H1 (cell line): ENCODE results near the gene DSTYK. TPM values are rescaled to one million over a fixed set of nuclear protein-coding genes. Genes with fewer than 3 reads are reported as not detected.
A peak's percentile ranks its signal among the peaks of the same experiment; 100 is the strongest.

Experiments
- CTCF ChIA-PET: fragments of 300-600 bp; sonication (Branson Sonifier 250); formaldehyde crosslinking; loops from one replicate; lab custom pipeline; 2021; ENCODE audit not compliant: partially characterized antibody; lab: Charles Lee
- POLR2A ChIA-PET: fragments of 300-600 bp; sonication (Branson Sonifier 250); formaldehyde crosslinking; loops from one replicate; lab custom pipeline; 2021; ENCODE audit warnings: inconsistent platforms; ENCODE audit not compliant: partially characterized antibody; lab: Charles Lee
- DNase-seq, 2 experiments: peaks; one replicate each; pipeline versions ENCODE4 v3.0.0 to v3.0.0-alpha.2; 2010 to 2022; ENCODE audit warnings: low spot score in 2 of 2, low read depth in 1 of 2, mixed read lengths in 1 of 2
- FAIRE-seq: peaks from 2 replicates; lab custom pipeline; 2011; peaks lifted over from hg19 to GRCh38; lab: Jason Lieb, UNC
- H2AFZ ChIP-seq: 2 replicates; pipeline ENCODE4 v1.8.1; 2012; ENCODE audit warnings: low read length, inconsistent platforms
- H2AK5ac ChIP-seq: 2 replicates; pipeline ENCODE4 v1.6.1; 2013; ENCODE audit warnings: low read depth, low read length
- H2BK120ac ChIP-seq: replicated peaks from 2 replicates; pipeline ENCODE3; 2013; ENCODE audit warnings: low read depth, low read length, inconsistent platforms
- H2BK12ac ChIP-seq: 2 replicates; pipeline ENCODE4 v1.6.1; 2013; ENCODE audit warnings: low read depth, low read length
- H2BK15ac ChIP-seq: 2 replicates; pipeline ENCODE4 v1.6.1; 2013; ENCODE audit warnings: low read length
- H2BK20ac ChIP-seq: 2 replicates; pipeline ENCODE4 v1.6.1; 2013; ENCODE audit warnings: low read length
- H2BK5ac ChIP-seq: 2 replicates; pipeline ENCODE4 v1.6.1; 2013; ENCODE audit warnings: low read depth, low read length
- H3K14ac ChIP-seq: 2 replicates; pipeline ENCODE4 v1.6.1; 2013; ENCODE audit warnings: inconsistent platforms; ENCODE audit not compliant: insufficient read length
- H3K18ac ChIP-seq: 2 replicates; pipeline ENCODE4 v1.6.1; 2013; ENCODE audit warnings: low read length; ENCODE audit errors: extremely low read depth
- H3K23ac ChIP-seq: 2 replicates; pipeline ENCODE4 v1.6.1; 2013; ENCODE audit warnings: inconsistent platforms; ENCODE audit not compliant: insufficient read length
- H3K23me2 ChIP-seq: 2 replicates; pipeline ENCODE4 v1.6.1; 2013; ENCODE audit warnings: low read depth, low read length
- H3K27ac ChIP-seq: 2 replicates; pipeline ENCODE4 v1.6.1; 2011; ENCODE audit warnings: low read depth, low read length, inconsistent platforms
- H3K27me3 ChIP-seq, 4 experiments: replicated peaks in 1 of 4; 1 replicate in 1 of 4; 2 replicates in 3 of 4; pipeline versions ENCODE4 v1.6.1 to v1.8.1; 2011 to 2013; ENCODE audit warnings: low read length in 3 of 4, mild to moderate bottlenecking in 3 of 4, inconsistent platforms in 2 of 4, mixed read lengths in 2 of 4, moderate library complexity in 1 of 4; ENCODE audit not compliant: control insufficient read depth in 3 of 4, insufficient read depth in 3 of 4; ENCODE audit errors: extremely low read depth in 1 of 4
- H3K36me3 ChIP-seq, 4 experiments: 2 replicates each; pipeline versions ENCODE4 v1.6.1 to v1.8.1; 2011 to 2013; ENCODE audit warnings: mild to moderate bottlenecking in 4 of 4, low read length in 3 of 4, moderate library complexity in 2 of 4, control low read depth in 1 of 4, inconsistent platforms in 1 of 4; ENCODE audit not compliant: insufficient read depth in 4 of 4, control insufficient read depth in 2 of 4
- H3K4ac ChIP-seq: replicated peaks from 2 replicates; pipeline ENCODE3; 2013; ENCODE audit warnings: low read length, low read depth, mixed read lengths, inconsistent platforms; ENCODE audit not compliant: insufficient read length
- H3K4me1 ChIP-seq, 4 experiments: replicated peaks in 1 of 4; 1 replicate in 1 of 4; 2 replicates in 3 of 4; pipeline versions ENCODE4 v1.6.1 to v1.8.1; 2011 to 2013; ENCODE audit warnings: low read length in 3 of 4, inconsistent platforms in 2 of 4, mixed read lengths in 1 of 4; ENCODE audit not compliant: insufficient read depth in 4 of 4, control insufficient read depth in 3 of 4
- H3K4me2 ChIP-seq, 2 experiments: 2 replicates each; pipeline versions ENCODE4 v1.6.1 to v1.8.1; 2011 to 2013; ENCODE audit warnings: low read depth in 2 of 2, low read length in 2 of 2, control low read depth in 1 of 2, inconsistent platforms in 1 of 2, mild to moderate bottlenecking in 1 of 2; ENCODE audit not compliant: insufficient read depth in 1 of 2
- H3K4me3 ChIP-seq, 4 experiments: fragments of 200-600, 300-600 bp in 1 of 4; sonication (generic), shearing (Covaris generic), sonication (Bioruptor Twin) in 1 of 4; 2 replicates each; pipeline versions ENCODE4 v1.5.1 to v1.8.1; 2011 to 2016; ENCODE audit warnings: low read length in 4 of 4, low read depth in 3 of 4, control low read depth in 2 of 4, inconsistent platforms in 2 of 4, mild to moderate bottlenecking in 2 of 4, mixed read lengths in 1 of 4, moderate library complexity in 1 of 4; ENCODE audit not compliant: insufficient read depth in 2 of 4; ENCODE audit errors: extremely low read depth in 1 of 4
- H3K56ac ChIP-seq: replicated peaks from 2 replicates; pipeline ENCODE3; 2013; ENCODE audit warnings: low read depth, mild to moderate bottlenecking, mixed read lengths, low read length, inconsistent platforms; ENCODE audit not compliant: insufficient read length
- H3K79me1 ChIP-seq: 2 replicates; pipeline ENCODE4 v1.6.1; 2013; ENCODE audit warnings: low read depth, low read length, control low read depth
- H3K79me2 ChIP-seq, 2 experiments: 2 replicates each; pipeline versions ENCODE4 v1.6.1 to v1.8.1; 2012 to 2013; ENCODE audit warnings: low read length in 2 of 2, mild to moderate bottlenecking in 2 of 2, inconsistent platforms in 1 of 2; ENCODE audit not compliant: insufficient read depth in 2 of 2, control insufficient read depth in 1 of 2
- H3K9ac ChIP-seq, 4 experiments: replicated peaks in 1 of 4; 1 replicate in 1 of 4; 2 replicates in 3 of 4; pipeline versions ENCODE4 v1.6.1 to v1.8.1; 2011 to 2013; ENCODE audit warnings: low read depth in 3 of 4, low read length in 3 of 4, control low read depth in 2 of 4, mild to moderate bottlenecking in 2 of 4, moderate library complexity in 2 of 4, inconsistent platforms in 1 of 4; ENCODE audit errors: extremely low read depth in 1 of 4
- H3K9me3 ChIP-seq, 2 experiments: 2 replicates each; pipeline versions ENCODE4 v1.6.1 to v1.8.1; 2012 to 2013; ENCODE audit warnings: mild to moderate bottlenecking in 2 of 2, moderate library complexity in 2 of 2, control low read depth in 1 of 2, inconsistent platforms in 1 of 2, low read depth in 1 of 2, low read length in 1 of 2, mixed read lengths in 1 of 2; ENCODE audit not compliant: insufficient read depth in 2 of 2
- H4K20me1 ChIP-seq, 2 experiments: replicated peaks in 1 of 2; 2 replicates each; pipeline versions ENCODE3 to v1.8.1; 2011 to 2013; ENCODE audit warnings: inconsistent platforms in 2 of 2, low read length in 2 of 2, mild to moderate bottlenecking in 1 of 2; ENCODE audit not compliant: insufficient read depth in 2 of 2, control insufficient read depth in 1 of 2
- H4K5ac ChIP-seq: 2 replicates; pipeline ENCODE4 v1.6.1; 2013; ENCODE audit warnings: low read length, low read depth, mixed read lengths, inconsistent platforms; ENCODE audit not compliant: insufficient read length
- H4K8ac ChIP-seq: 2 replicates; pipeline ENCODE4 v1.8.0; 2013; ENCODE audit warnings: mild to moderate bottlenecking, moderate library complexity, low read length, inconsistent platforms; ENCODE audit not compliant: insufficient read depth; ENCODE audit errors: extremely low read depth
- H4K91ac ChIP-seq: replicated peaks from 2 replicates; pipeline ENCODE3; 2013; ENCODE audit warnings: low read length, mixed read lengths, inconsistent platforms; ENCODE audit not compliant: insufficient read length
- BACH1 ChIP-seq: IDR thresholded peaks from 2 replicates; pipeline ENCODE4 v1.6.1; 2012; ENCODE audit warnings: low read length, improper control_type of control experiment
- CBX8 ChIP-seq: fragments of 300-800, 300-1000 bp; sonication (generic); IDR thresholded peaks from 2 replicates; pipeline ENCODE4 v1.7.1; 2016; ENCODE audit warnings: low read depth, low read length, borderline replicate concordance
- FOSL1 ChIP-seq: IDR thresholded peaks from 2 replicates; pipeline ENCODE4 v1.6.1; 2011; ENCODE audit warnings: mild to moderate bottlenecking, low read depth, low read length, moderate library complexity; ENCODE audit not compliant: insufficient read depth
- KDM1A ChIP-seq: fragments of 200-600, 300-600 bp; sonication (generic); IDR thresholded peaks from 2 replicates; pipeline ENCODE4 v1.7.1; 2016; ENCODE audit warnings: mild to moderate bottlenecking, low read length, borderline replicate concordance
- PHF8 ChIP-seq: fragments of 200-600 bp; sonication (generic); conservative IDR thresholded peaks from 2 replicates; pipeline ENCODE4 v1.7.1; 2012; ENCODE audit warnings: low read depth, mild to moderate bottlenecking, inconsistent platforms, low read length, moderate library complexity
- POLR2AphosphoS5 ChIP-seq: IDR thresholded peaks from 2 replicates; pipeline ENCODE4 v1.6.1; 2011; ENCODE audit warnings: low read depth, low read length
- RXRA ChIP-seq: IDR thresholded peaks from 2 replicates; pipeline ENCODE4 v1.6.1; 2011; ENCODE audit warnings: low read depth, mild to moderate bottlenecking, low read length, moderate library complexity; ENCODE audit not compliant: insufficient read depth
- SIN3A ChIP-seq, 2 experiments: IDR thresholded peaks in 1 of 2; conservative IDR thresholded peaks in 1 of 2; 2 replicates each; pipeline ENCODE4 v1.6.1; 2011 to 2012; ENCODE audit warnings: low read length in 2 of 2, improper control_type of control experiment in 1 of 2, low read depth in 1 of 2, mild to moderate bottlenecking in 1 of 2
- SP2 ChIP-seq: IDR thresholded peaks from 2 replicates; pipeline ENCODE4 v1.6.1; 2012; ENCODE audit warnings: mild to moderate bottlenecking, low read length, inconsistent platforms
- SRF ChIP-seq: IDR thresholded peaks from 2 replicates; pipeline ENCODE4 v1.6.1; 2011; ENCODE audit warnings: mild to moderate bottlenecking, low read depth, low read length, moderate library complexity
- SUZ12 ChIP-seq: fragments of 200-600 bp; sonication (generic); IDR thresholded peaks from 2 replicates; pipeline ENCODE4 v1.6.1; 2012; ENCODE audit warnings: mild to moderate bottlenecking, inconsistent platforms, low read length, moderate library complexity, mixed read lengths
- TCF12 ChIP-seq: IDR thresholded peaks from 2 replicates; pipeline ENCODE4 v1.6.1; 2011; ENCODE audit warnings: low read depth, mild to moderate bottlenecking, low read length
- WGBS, 2 experiments: shearing (Covaris generic) in 1 of 2; methylation state at CpG; one replicate each; pipeline versions ENCODE4 v1.1.6 to v1.1.7; 2013 to 2015; ENCODE audit warnings: low lambda C conversion rate in 2 of 2, mixed read lengths in 2 of 2, inconsistent platforms in 1 of 2, low coverage in 1 of 2, missing lambda C conversion rate in 1 of 2; ENCODE audit not compliant: insufficient replicate concordance in 2 of 2, insufficient coverage in 1 of 2, insufficient read length in 1 of 2; ENCODE audit errors: extremely low coverage in 1 of 2, missing lambda C conversion rate in 1 of 2; 5-methylcytosine and 5-hydroxymethylcytosine counted together
- polyA plus RNA-seq, 7 experiments: library from polyadenylated mRNA; depleted of rRNA in 3 of 7; stranded (reverse) in 5 of 7; unstranded in 2 of 7; fragments of >200 nt in 5 of 7; fragments of 200-250 nt in 2 of 7; gene quantifications; 1 replicate in 5 of 7; 2 replicates in 1 of 7; 4 replicates in 1 of 7; pipeline versions ENCODE4 v1.2.1 to v1.2.3, GENCODE V29; 2011 to 2013; ENCODE audit warnings: missing spikeins in 2 of 7, mixed read lengths in 2 of 7
- total RNA-seq: library from RNA; stranded (reverse); fragmentation: NEBNext Ultra II Directional; extraction: Animal tissue kit (Norgen Biotek cat#: 25700); gene quantifications from 2 replicates; pipeline ENCODE4 v1.2.1, GENCODE V29; 2021

Gene DSTYK
- total and polyA plus RNA-seq, 2 of the 8 experiments (the other 6 are each of a cell fraction or from before 2014, with no cell fraction given) = 2.7 to 8.5 TPM

GRCh38 chr1:205188098-205188497 is 23.4 kb downstream of the DSTYK start:
- 61% methylated on average over 2 of the region's 2 CpGs; no CpG with 5 or more reads in 1 of the 2 experiments for WGBS, 2 experiments
- no peak for FAIRE-seq
- H3K4me1 ChIP-seq = peaks cover 5 to 37% (median 27%) of the 10 kb centered on the region in 4 experiments
- H2AK5ac ChIP-seq = no peak overlapping the region
- H3K27ac ChIP-seq = no peak overlapping the region
- no peaks in the 10 kb centered on the region for H3K27me3 ChIP-seq
- H3K14ac ChIP-seq = no peak overlapping the region
- H3K4me2 ChIP-seq = peak overlapping the region in 1 of 2 experiments; percentile 52; a peak in 2 of 4 replicates
- no peak overlapping the region for H2BK5ac ChIP-seq
- ChIA-PET POLR2A (interaction anchor here (1.4 kb wide), 1 partner anchor 40 kb away, joined by 4 read pairs; the partner anchor contains the start of gene TMCC2), CTCF (interaction anchor here (0.6 to 2.5 kb wide), 5 partner anchors 10 to 138 kb away, joined by 3 to 11 read pairs (median 3); no protein-coding TSS in a partner anchor)
- H3K9ac ChIP-seq = no peak overlapping the region
- no peak overlapping the region for H4K91ac ChIP-seq
- H3K79me2 ChIP-seq = peaks cover 0 to 33% of the 10 kb centered on the region in 2 experiments; a peak in 2 of 4 replicates
- H2BK120ac ChIP-seq = no peak overlapping the region
- TF ChIP-seq POLR2AphosphoS5 = no peak
- TF ChIP-seq CBX8 = no peak
- no peak for TF ChIP-seq FOSL1
- TF ChIP-seq SP2 = no peak
- TF ChIP-seq SRF = no peak
- TF ChIP-seq TCF12 = no peak
- no peak for TF ChIP-seq KDM1A
- no peak for TF ChIP-seq PHF8
- TF ChIP-seq SIN3A (conservative IDR thresholded peaks at IDR 0.05 in 1 of 2, IDR thresholded peaks at IDR 0.05 in 1 of 2; ENCODE audit: low read depth in 1 of 2, low read length in 2 of 2) = no peak
- TF ChIP-seq BACH1 = no peak
- no peak for TF ChIP-seq RXRA
- TF ChIP-seq SUZ12 = no peak
- no peak for DNase-seq
- no peak overlapping the region for H4K5ac ChIP-seq
- H3K23me2 ChIP-seq = no peaks in the 10 kb centered on the region
- H3K9me3 ChIP-seq = no peaks in the 10 kb centered on the region
- no peak overlapping the region for H2BK15ac ChIP-seq
- no peak overlapping the region for H2BK20ac ChIP-seq
- no peak overlapping the region for H3K4ac ChIP-seq
- peaks cover 2% of the 10 kb centered on the region; the same call in 1 of the 2 replicates for H3K79me1 ChIP-seq
- H4K20me1 ChIP-seq = no peaks in the 10 kb centered on the region
- no peak overlapping the region for H3K56ac ChIP-seq
- H4K8ac ChIP-seq = no peak overlapping the region
- H3K4me3 ChIP-seq = peak overlapping the region in 1 of 4 experiments; percentile 8; a peak in 1 of 8 replicates
- no peak overlapping the region for H2AFZ ChIP-seq
- no peak overlapping the region for H3K23ac ChIP-seq
- no peak overlapping the region for H2BK12ac ChIP-seq
- no peak overlapping the region for H3K18ac ChIP-seq
- H3K36me3 ChIP-seq = peaks cover 0 to 3% (median 0%) of the 10 kb centered on the region in 4 experiments; a peak in 1 of 8 replicates
